Measurements from ENCODE around the gene LINGO3. TPM values are rescaled to one million over a fixed set of nuclear protein-coding genes. Genes with fewer than 3 reads are reported as not detected.

The LINGO3 gene
- total RNA-seq, 4 donors from 2014 or later = not detected

- WGBS = 82% methylated on average over 20 of the region's 20 CpGs
- no peaks in the 10 kb centered on the region for H3K27me3 ChIP-seq
- peaks cover 58 to 83% (median 75%) of the 10 kb centered on the region in 4 donors for H3K4me1 ChIP-seq
- no peaks in the 10 kb centered on the region for H3K9me3 ChIP-seq
- intact Hi-C loops (cut with DNase I) = no loop called here
- no peak overlapping the region for H3K27ac ChIP-seq (replicated peaks in 1 of 4)
- no peak for DNase-seq (ENCODE audit: extremely low spot score)
- H3K4me3 ChIP-seq = no peak overlapping the region
- TF ChIP-seq, protein P1, sequence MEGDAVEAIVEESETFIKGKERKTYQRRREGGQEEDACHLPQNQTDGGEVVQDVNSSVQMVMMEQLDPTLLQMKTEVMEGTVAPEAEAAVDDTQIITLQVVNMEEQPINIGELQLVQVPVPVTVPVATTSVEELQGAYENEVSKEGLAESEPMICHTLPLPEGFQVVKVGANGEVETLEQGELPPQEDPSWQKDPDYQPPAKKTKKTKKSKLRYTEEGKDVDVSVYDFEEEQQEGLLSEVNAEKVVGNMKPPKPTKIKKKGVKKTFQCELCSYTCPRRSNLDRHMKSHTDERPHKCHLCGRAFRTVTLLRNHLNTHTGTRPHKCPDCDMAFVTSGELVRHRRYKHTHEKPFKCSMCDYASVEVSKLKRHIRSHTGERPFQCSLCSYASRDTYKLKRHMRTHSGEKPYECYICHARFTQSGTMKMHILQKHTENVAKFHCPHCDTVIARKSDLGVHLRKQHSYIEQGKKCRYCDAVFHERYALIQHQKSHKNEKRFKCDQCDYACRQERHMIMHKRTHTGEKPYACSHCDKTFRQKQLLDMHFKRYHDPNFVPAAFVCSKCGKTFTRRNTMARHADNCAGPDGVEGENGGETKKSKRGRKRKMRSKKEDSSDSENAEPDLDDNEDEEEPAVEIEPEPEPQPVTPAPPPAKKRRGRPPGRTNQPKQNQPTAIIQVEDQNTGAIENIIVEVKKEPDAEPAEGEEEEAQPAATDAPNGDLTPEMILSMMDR (IDR thresholded peaks at IDR 0.05) = no peak
- TF ChIP-seq EP300 (IDR thresholded peaks at IDR 0.05) = no peak
- H3K36me3 ChIP-seq = peaks cover 0 to 11% (median 6%) of the 10 kb centered on the region in 4 donors
These were observed 22.8 kb upstream of the LINGO3 start for GRCh38 chr19:2330632-2331284.

DNA sequence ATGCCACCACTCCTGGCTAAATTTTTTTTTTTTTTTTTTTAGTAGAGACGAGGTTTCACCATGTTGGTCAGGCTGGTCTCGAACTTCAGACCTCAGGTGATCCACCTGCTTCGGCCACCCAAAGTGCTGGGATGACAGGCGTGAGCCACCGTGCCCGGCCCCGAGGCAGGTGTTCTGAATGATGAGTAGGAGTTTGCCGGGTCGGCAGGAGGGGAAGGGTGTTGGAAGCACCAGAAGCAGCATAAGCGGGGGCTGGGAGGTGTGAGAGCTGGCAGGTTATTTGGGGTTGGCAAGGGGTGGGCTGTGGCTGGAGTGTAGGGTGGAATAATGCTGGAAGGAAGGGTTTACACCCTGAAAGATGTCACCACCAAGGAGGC is 22.3 kb upstream of the LINGO3 start:
- Histone ChIP-seq H3K4me1 (peaks cover 58 to 86% (median 77%) of the 10 kb centered on the region in 4 donors), H3K27me3 (no peaks in the 10 kb centered on the region), H3K36me3 (peaks cover 0 to 16% (median 11%) of the 10 kb centered on the region in 4 donors), H3K9me3 (no peaks in the 10 kb centered on the region), H3K27ac (replicated peaks in 1 of 4) (no peak overlapping the region), H3K4me3 (no peak overlapping the region)
- TF ChIP-seq, protein P1 (IDR thresholded peaks at IDR 0.05) = no peak
- TF ChIP-seq POLR2AphosphoS5 (IDR thresholded peaks at IDR 0.05) (no peak), POLR2A (IDR thresholded peaks at IDR 0.05; ENCODE audit: low read depth) (no peak), EP300 (IDR thresholded peaks at IDR 0.05) (no peak)
- DNase-seq (ENCODE audit: extremely low spot score) = no peak
- 72% methylated on average over 9 of the region's 10 CpGs for WGBS
- intact Hi-C loops (cut with DNase I) = no loop called here

- no peak for DNase-seq (ENCODE audit: extremely low spot score)
- TF ChIP-seq POLR2AphosphoS5 (IDR thresholded peaks at IDR 0.05) (no peak), POLR2A (IDR thresholded peaks at IDR 0.05; ENCODE audit: low read depth) (no peak), EP300 (IDR thresholded peaks at IDR 0.05) (no peak)
- TF ChIP-seq, protein P1 (IDR thresholded peaks at IDR 0.05) = no peak
- Histone ChIP-seq H3K27ac (replicated peaks in 1 of 4) (no peak overlapping the region), H3K4me3 (peak overlapping the region; percentile 87 to 100 (median 92)), H3K4me1 (peaks cover 58 to 83% (median 76%) of the 10 kb centered on the region in 4 donors), H3K27me3 (no peaks in the 10 kb centered on the region), H3K36me3 (peaks cover 0 to 19% (median 16%) of the 10 kb centered on the region in 4 donors), H3K9me3 (no peaks in the 10 kb centered on the region)
- intact Hi-C loops (cut with DNase I) = loop anchor here (5.0 kb wide), 2 partner anchors 52 to 177 kb away; partner anchors contain the start of gene AP3D1
- WGBS = 53% methylated on average over 13 of the region's 13 CpGs
These were observed 21.6 kb upstream of the LINGO3 start for GRCh38 chr19:2329501-2329916.

DNA sequence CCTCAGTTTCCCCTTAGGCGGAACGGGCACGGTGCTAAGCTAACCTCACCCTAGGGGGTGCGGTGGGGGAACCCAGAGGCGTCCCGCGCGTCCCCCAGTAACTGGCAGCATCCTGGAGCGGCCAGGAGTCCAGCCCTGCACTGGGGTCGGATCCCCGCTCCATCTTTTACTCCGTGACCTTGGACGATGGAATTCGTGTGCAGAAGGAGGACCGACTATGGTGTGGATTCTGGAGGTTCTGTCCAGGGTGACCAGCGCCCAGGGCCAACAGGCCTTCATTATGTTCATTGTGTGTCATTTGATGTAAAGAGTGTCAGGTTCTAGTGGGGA is 21.2 kb upstream of the LINGO3 start:
- peaks cover 58 to 79% (median 72%) of the 10 kb centered on the region in 4 donors for H3K4me1 ChIP-seq
- WGBS = 14% methylated on average over 5 of the region's 16 CpGs
- H3K4me3 ChIP-seq = peak overlapping the region; percentile 87 to 100 (median 92)
- H3K9me3 ChIP-seq = no peaks in the 10 kb centered on the region
- H3K27ac ChIP-seq (replicated peaks in 1 of 4) = peak overlapping the region; percentile 76 to 85 (median 81)
- TF ChIP-seq EP300 (IDR thresholded peaks at IDR 0.05) (no peak), POLR2AphosphoS5 (IDR thresholded peaks at IDR 0.05) (no peak), POLR2A (IDR thresholded peaks at IDR 0.05; ENCODE audit: low read depth) (no peak)
- TF ChIP-seq, protein P1 (IDR thresholded peaks at IDR 0.05) = no peak
- DNase-seq (ENCODE audit: extremely low spot score) = no peak
- intact Hi-C loops (cut with DNase I) = loop anchor here (5.0 kb wide), 2 partner anchors 52 to 177 kb away; partner anchors contain the start of gene AP3D1
- H3K27me3 ChIP-seq = no peaks in the 10 kb centered on the region
- peaks cover 0 to 21% (median 19%) of the 10 kb centered on the region in 4 donors for H3K36me3 ChIP-seq
